Adrenal gland (tissue), 12 donors: ENCODE data around the gene LRRK1. TPM values are rescaled to one million over a fixed set of nuclear protein-coding genes. Genes with fewer than 3 reads are reported as not detected.

Experiments
- DNase-seq, 7 donors: peaks; one replicate each; pipeline ENCODE4 v3.0.0-alpha.2; 2019 to 2020
- H3K27ac ChIP-seq, 5 donors: fragments of 200-600 bp; sonication (generic) in 4 of 5; 1 replicate in 3 of 5; 2 replicates in 2 of 5; pipeline versions ENCODE4 v1.5.1 to v1.8.0; 2016 to 2020; ENCODE audit warnings: mild to moderate bottlenecking in 1 of 5
- H3K27me3 ChIP-seq: fragments of 200-600 bp; 2 replicates; pipeline ENCODE4 v1.8.0; 2021
- H3K36me3 ChIP-seq, 2 donors: fragments of 200-600 bp; replicated peaks in 1 of 2; 1 replicate in 1 of 2; 2 replicates in 1 of 2; pipeline versions ENCODE4 v1.5.1 to v1.8.0; 2018 to 2022
- H3K4me1 ChIP-seq, 2 donors: fragments of 200-600 bp; replicated peaks in 1 of 2; 1 replicate in 1 of 2; 2 replicates in 1 of 2; pipeline versions ENCODE4 v1.5.1 to v1.8.0; 2018 to 2021
- H3K4me3 ChIP-seq, 4 donors: fragments of 200-600 bp; sonication (generic) in 3 of 4; one replicate each; pipeline ENCODE4 v1.5.1; 2016 to 2018
- H3K9me3 ChIP-seq, 3 donors: fragments of 200-600 bp; sonication (generic) in 1 of 3; replicated peaks in 1 of 3; 1 replicate in 2 of 3; 2 replicates in 1 of 3; pipeline versions ENCODE4 v1.5.1 to v1.8.0; 2016 to 2021
- POLR2A ChIP-seq, 2 donors: fragments of 450-650 bp; IDR thresholded peaks; one replicate each; pipeline ENCODE4 v1.6.1; 2017; ENCODE audit warnings: antibody characterized with exemption in 2 of 2, mild to moderate bottlenecking in 2 of 2, moderate library complexity in 1 of 2
- WGBS, 4 donors: extraction: QIAGEN DNeasy Blood & Tissue Kit in 2 of 4; methylation state at CpG; one replicate each; pipeline versions ENCODE4 v1.1.5 to v1.1.7; 2013 to 2017; 5-methylcytosine and 5-hydroxymethylcytosine counted together
- intact Hi-C, 2 donors: fragments of 100-400 bp; cut with DNase I; formaldehyde crosslinking; loops; one replicate each; pipeline versions ENCODE4 v1.14.1 to v1.15.0; 2022 to 2023
- polyA plus RNA-seq, 3 donors: library from polyadenylated mRNA; stranded (reverse); fragments of 200-250 nt in 2 of 3; fragments of 350-450 nt in 1 of 3; fragmentation: Illumina TruSeq in 1 of 3; extraction: RNeasy Lipid Tissue Mini Kit (QIAGEN cat#74804) in 1 of 3; gene quantifications; one replicate each; pipeline ENCODE4 v1.2.3, GENCODE V29; 2013 to 2014
- total RNA-seq, 9 donors: library from RNA; depleted of rRNA in 4 of 9; stranded (reverse); fragments of >200 nt in 4 of 9; fragments of 120-200 nt in 1 of 9; fragmentation: NEBNext Ultra II Directional in 1 of 9; extraction: Animal tissue kit (Norgen Biotek cat#: 25700) in 1 of 9; gene quantifications; one replicate each; pipeline versions ENCODE4 v1.1.0 to v1.2.4, GENCODE V29; 2013 to 2023
- TF ChIP-seq, protein P1 (sequence below), 6 experiments: fragments of 450-650 bp in 4 of 6; fragments of 200-600 bp in 2 of 6; sonication (generic) in 1 of 6; IDR thresholded peaks; 1 replicate in 5 of 6; 2 replicates in 1 of 6; pipeline versions ENCODE4 v1.5.1 to v1.8.0; 2016 to 2021; ENCODE audit warnings: antibody characterized with exemption in 6 of 6, mild to moderate bottlenecking in 2 of 6, moderate library complexity in 1 of 6
- donor health status: healthy with polysubstance abuse.
- donor health status: Bipolar disorder and iron deficiency.
- donor health status: DM: yes; HTN: yes; CAD: no.
- donor health status: DM: no; HTN: no; CAD: no.
- donor health status: DM: no; HTN: no; CAD: no.
- donor health status: DM: yes; HTN: yes; CAD: no.

LRRK1 gene
- total and polyA plus RNA-seq, 12 donors: 0.44 to 13.1 (median 7.7) TPM

DNA sequence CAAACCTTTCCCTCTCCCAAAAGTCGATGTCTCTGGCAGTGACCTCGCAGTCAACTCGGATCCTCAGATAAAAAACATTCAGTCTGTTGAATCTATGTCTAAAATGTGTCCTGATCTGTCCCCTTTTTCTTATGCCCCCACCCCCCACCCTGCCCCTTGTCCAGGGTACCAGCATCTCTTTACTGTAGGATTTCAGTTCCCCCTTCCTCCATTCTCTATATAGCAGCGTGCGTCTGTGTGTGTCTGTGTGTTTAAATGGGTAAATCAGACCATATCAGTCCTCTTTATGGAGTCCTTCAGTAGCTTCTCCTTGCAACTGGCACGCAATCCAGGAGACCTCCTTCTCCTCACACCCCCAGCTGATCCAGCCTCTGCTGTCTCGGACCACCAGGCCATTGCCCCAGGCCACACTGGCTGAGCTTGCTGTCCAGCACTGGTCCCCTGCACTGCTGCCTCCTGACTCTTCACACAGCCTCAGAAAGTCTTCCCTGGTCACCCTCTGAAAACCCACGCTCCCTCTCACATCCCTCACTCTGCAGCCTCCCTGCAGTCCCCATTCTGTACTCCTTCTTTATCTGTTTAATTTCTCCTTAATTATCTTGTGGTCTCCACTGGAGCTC, 1.5 kb downstream of the LRRK1 start:
- H3K4me3 ChIP-seq: no peak overlapping the region

DNA sequence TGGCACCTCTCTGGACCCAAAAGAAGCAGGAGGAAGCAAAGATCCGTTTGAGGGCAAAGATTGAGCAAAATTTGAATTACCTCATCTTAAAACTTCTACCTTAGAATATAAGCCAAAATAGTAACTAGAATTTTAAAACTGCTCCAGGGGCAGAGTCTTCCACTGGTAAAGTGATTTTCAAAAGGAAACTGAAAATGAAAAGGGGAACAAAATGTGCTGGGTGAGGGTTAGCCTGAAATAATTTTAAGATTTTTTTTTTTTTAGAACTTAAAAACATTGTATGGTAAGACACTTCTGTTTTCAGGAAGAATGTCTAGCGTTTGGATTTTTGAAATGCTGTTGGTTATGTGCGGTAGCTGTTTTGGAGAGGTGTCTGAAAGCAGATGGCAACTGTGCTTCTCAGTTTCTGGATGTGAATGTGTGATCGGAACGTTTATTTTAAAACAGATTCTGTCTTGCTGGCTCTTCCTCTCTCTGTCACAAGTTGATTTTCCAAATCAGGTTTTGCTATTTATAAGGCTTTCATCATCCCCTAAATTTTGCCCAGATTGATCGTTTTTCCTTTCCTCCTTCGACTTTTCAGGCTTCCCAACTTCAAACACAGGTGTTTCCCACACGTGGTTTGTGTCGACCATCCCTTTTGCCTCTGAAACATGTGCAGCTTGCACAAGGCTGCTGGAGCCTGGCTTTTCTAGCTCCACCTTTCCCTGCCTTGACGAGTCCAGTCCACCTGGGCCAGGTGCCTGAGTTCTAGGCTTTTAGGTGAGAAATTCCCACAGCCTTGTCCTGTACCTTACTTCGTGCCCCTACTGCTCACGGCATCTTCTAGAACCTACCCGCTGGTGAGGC, 3.3 kb downstream of the LRRK1 start:
- Histone ChIP-seq H3K4me1 (peaks cover 0 to 10% of the 10 kb centered on the region in 2 donors), H3K36me3 (no peaks in the 10 kb centered on the region), H3K9me3 (no peaks in the 10 kb centered on the region), H3K4me3 (no peak overlapping the region), H3K27me3 (peaks cover 14% of the 10 kb centered on the region), H3K27ac (peak overlapping the region in 2 of 5 donors; percentile 27 to 40)
- intact Hi-C loops: no loop called here
- TF ChIP-seq POLR2A (IDR thresholded peaks at IDR 0.05): no peak
- TF ChIP-seq, protein P1, sequence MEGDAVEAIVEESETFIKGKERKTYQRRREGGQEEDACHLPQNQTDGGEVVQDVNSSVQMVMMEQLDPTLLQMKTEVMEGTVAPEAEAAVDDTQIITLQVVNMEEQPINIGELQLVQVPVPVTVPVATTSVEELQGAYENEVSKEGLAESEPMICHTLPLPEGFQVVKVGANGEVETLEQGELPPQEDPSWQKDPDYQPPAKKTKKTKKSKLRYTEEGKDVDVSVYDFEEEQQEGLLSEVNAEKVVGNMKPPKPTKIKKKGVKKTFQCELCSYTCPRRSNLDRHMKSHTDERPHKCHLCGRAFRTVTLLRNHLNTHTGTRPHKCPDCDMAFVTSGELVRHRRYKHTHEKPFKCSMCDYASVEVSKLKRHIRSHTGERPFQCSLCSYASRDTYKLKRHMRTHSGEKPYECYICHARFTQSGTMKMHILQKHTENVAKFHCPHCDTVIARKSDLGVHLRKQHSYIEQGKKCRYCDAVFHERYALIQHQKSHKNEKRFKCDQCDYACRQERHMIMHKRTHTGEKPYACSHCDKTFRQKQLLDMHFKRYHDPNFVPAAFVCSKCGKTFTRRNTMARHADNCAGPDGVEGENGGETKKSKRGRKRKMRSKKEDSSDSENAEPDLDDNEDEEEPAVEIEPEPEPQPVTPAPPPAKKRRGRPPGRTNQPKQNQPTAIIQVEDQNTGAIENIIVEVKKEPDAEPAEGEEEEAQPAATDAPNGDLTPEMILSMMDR (IDR thresholded peaks at IDR 0.05): no peak
- WGBS, 4 donors: 57 to 68% (median 59%) methylated on average over 12 to 13 of the region's 13 CpGs
- DNase-seq: no peak

More for the DNA sequence above, 1.5 kb downstream of the LRRK1 start:
- H3K27me3 ChIP-seq: peaks cover 15% of the 10 kb centered on the region
- no peak for TF ChIP-seq POLR2A (IDR thresholded peaks at IDR 0.05)
- TF ChIP-seq, protein P1 (IDR thresholded peaks at IDR 0.05): no peak
- no peak for DNase-seq
- WGBS, 4 donors: 73 to 84% (median 81%) methylated on average over 8 of the region's 8 CpGs
- no peaks in the 10 kb centered on the region for H3K36me3 ChIP-seq
- H3K27ac ChIP-seq: no peak overlapping the region
- H3K9me3 ChIP-seq: no peaks in the 10 kb centered on the region
- intact Hi-C loops: no loop called here
- H3K4me1 ChIP-seq: peaks cover 0 to 10% of the 10 kb centered on the region in 2 donors

DNA sequence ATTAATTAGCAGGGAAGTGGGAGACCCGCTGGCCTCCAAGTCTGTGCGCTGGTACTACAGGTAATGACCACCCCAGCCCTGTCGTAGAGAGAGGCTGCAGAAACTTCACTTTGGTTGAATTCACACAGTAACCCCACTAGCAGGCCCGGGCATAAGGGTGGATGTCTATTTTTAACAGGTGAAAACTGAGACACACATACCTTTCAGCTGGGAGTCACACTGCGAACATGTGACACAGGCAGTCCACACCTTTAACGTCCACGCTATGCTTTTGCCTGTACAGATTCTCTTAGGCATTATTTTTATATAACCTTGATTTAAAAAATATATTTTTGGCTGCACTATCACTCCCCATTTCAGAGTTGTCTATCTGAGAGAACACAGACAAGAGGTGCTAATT, 3.9 kb downstream of the LRRK1 start:
- peaks cover 0 to 10% of the 10 kb centered on the region in 2 donors for H3K4me1 ChIP-seq
- intact Hi-C loops: no loop called here

DNA sequence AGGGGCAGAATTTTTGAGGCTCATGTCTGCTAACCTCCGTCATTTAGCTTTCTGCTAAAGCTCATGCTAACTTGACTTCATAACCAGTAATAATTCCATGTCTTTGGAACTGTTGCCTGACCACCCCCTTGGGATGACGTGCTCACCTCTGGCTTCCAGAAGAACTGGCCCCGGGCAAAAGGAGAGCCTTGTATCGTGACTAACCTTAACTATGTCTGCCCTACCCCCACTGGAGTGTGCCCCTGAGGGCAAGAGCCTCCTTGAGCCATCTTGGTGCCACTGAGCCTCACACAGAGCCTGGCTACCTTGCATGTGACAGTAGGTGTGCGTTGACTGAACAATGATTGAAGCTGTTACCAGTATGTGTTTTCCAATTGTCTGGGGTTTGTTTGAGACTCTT, 4.7 kb downstream of the LRRK1 start:
- H3K27ac ChIP-seq: no peak overlapping the region
- no peak for TF ChIP-seq POLR2A (IDR thresholded peaks at IDR 0.05)
- TF ChIP-seq, protein P1 (IDR thresholded peaks at IDR 0.05): no peak
- peak in 1 of 7 donors; percentile 1 for DNase-seq
- intact Hi-C loops: no loop called here
- WGBS, 4 donors: 72 to 85% (median 78%) methylated on average over 5 of the region's 5 CpGs
- no peaks in the 10 kb centered on the region for H3K36me3 ChIP-seq
- H3K4me3 ChIP-seq: no peak overlapping the region
- peaks cover under 1% of the 10 kb centered on the region for H3K27me3 ChIP-seq
- H3K4me1 ChIP-seq: peaks cover 0 to 7% of the 10 kb centered on the region in 2 donors
- H3K9me3 ChIP-seq: no peaks in the 10 kb centered on the region

More for the DNA sequence above, 3.9 kb downstream of the LRRK1 start:
- 81 to 94% (median 84%) methylated on average over 7 of the region's 7 CpGs for WGBS, 4 donors
- Histone ChIP-seq H3K4me3 (no peak overlapping the region), H3K27ac (peak overlapping the region in 2 of 5 donors; percentile 27 to 40), H3K9me3 (no peaks in the 10 kb centered on the region), H3K27me3 (peaks cover 8% of the 10 kb centered on the region), H3K36me3 (no peaks in the 10 kb centered on the region)
- TF ChIP-seq, protein P1 (IDR thresholded peaks at IDR 0.05): no peak
- no peak for TF ChIP-seq POLR2A (IDR thresholded peaks at IDR 0.05)
- DNase-seq: no peak
